GM12874 (cell line): ENCODE data around the gene MRPS34.

Experiments used
- TF ChIP-seq, protein P1 (sequence below): IDR thresholded peaks from 2 replicates; pipeline ENCODE4 v1.5.1; 2011; ENCODE audit warnings: low read depth, mild to moderate bottlenecking, control low read depth, low read length, moderate library complexity; ENCODE audit not compliant: insufficient read depth

The MRPS34 gene

DNA sequence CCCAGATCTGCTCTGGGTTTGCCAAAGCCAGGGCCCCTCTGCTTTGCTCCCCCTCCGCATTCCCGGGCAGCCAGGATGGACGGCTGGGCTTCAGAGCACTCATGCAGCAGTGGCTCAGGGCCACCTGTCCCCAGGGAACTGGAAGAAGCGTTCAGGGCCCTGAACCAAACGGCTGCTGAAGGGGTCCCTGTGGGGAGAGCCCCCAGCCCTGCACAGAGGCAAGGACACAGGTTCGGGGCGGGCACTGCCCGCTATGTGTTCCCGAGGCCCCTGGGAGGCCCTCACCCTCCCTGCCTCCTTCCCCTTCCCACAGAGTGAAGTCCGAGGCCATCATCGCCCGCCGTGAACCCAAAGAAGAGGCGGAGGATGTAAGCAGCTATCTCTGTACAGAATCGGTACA lies 12.0 kb downstream of the MRPS34 start:
- TF ChIP-seq, protein P1, sequence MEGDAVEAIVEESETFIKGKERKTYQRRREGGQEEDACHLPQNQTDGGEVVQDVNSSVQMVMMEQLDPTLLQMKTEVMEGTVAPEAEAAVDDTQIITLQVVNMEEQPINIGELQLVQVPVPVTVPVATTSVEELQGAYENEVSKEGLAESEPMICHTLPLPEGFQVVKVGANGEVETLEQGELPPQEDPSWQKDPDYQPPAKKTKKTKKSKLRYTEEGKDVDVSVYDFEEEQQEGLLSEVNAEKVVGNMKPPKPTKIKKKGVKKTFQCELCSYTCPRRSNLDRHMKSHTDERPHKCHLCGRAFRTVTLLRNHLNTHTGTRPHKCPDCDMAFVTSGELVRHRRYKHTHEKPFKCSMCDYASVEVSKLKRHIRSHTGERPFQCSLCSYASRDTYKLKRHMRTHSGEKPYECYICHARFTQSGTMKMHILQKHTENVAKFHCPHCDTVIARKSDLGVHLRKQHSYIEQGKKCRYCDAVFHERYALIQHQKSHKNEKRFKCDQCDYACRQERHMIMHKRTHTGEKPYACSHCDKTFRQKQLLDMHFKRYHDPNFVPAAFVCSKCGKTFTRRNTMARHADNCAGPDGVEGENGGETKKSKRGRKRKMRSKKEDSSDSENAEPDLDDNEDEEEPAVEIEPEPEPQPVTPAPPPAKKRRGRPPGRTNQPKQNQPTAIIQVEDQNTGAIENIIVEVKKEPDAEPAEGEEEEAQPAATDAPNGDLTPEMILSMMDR = no peak

DNA sequence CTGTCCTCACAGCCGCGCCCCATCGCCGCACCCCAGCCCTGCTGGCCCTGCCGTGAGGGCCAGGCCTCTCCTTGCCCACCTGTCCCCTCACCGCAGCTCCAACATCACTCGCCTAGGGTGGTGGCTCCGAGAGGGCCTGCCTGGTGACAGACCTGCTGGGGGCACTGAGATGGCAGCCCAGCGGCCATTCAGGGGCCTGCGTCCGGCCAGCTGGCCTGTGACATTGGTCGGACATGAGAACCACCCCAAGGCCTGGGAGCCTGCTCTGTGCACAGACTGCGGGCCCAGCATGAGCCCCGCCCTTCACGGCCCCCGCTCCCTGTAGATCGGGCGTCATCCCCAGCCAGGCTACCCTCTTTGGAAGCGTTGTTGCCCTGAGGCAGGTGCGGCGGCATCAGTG lies 13.4 kb downstream of the MRPS34 start:
- TF ChIP-seq, protein P1 = no peak

DNA sequence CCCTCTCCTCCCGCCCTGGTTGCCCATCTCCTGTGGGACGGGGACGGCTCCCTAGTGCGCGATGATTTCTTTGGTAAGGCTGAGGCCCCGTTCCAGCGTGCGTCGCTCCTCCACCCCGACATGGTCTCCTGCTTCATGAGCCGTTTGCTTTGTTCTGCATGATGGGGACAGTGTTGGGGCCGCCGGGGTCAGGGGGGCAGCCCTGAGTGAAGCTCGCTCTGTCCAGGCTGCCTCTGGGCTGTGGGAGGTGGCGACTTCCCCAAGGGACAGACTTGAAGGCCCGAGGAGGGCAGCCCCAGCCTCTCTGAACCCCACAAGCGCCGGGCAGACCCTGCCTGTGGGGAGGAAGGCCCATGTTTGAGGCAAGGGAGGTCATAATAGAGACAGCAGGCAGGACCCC lies 14.0 kb downstream of the MRPS34 start:
- TF ChIP-seq, protein P1 = no peak

DNA sequence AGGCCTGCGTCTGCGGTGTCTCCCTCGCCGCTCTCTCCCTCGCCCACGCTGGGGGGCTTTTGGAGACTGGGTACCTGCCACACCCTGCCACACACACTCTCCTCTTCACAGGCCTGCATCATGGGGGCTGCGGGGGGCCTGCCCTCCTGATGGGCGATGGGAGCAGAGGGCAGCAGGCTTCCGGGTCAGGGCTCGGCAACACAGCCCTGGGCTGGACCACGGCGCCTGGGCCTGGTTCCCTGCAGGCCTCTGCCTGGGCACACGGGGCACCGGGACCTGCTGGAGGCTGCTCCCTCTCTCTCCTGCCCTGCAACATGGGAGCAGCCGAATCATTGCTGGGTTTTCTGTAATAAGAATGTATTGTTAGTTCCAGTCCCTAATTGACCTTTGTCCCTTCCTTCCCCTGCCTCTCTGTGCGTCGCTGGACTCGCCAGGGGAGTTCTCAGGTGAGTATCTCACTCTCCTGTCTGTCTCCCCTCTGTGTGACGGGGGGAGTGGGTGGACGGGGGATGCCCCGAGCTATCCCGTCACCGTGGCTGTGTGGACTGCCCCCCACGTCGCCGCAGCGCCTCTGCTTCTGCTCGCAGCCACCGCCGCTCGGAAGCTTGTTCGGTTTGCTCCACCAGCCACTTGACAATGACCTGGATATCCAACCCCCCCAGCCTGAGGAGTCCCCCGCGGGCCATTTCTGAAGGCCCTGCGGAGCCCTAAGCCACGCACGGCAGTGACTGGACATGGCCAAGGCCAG lies 15.0 kb downstream of the MRPS34 start:
- TF ChIP-seq, protein P1 = no peak

DNA sequence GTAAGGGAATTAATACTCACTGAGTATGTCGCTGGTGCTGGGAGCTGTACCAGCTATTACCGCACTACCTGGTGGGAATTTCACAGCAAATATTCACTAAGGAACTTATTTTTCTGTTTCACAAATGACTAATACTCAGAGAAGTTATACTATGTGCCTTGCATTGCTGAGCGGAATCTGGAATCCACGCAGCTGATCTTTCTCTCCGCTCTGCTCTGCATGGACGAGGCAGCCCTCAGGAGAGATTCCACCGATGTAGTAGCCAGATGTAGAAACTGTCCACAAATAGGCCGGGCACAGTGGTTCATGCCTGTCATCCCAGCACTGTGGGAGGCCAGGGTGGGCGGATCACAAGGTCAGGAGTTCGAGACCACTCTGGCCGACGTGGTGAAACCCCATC lies 18.7 kb downstream of the MRPS34 start:
- TF ChIP-seq, protein P1 = no peak

DNA sequence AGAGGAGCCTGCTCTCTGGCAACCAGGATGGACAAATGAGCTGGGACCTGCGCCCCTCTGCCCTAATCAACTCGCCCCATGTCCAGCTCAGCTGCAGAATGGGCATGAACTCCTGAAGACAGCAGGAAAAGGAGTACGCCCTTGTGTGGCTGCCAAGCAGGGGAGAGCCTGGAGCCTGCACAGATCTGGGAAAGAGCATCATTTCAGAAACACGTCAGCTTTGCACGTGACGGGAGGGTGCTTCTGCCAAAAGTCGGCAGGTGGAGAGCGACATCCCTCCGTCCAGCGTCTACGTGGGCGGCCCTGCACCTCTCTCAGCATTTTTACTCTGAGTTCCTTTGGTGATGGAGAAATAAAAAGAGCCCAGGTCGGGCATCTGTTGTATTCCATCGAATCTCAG lies 20.1 kb downstream of the MRPS34 start:
- TF ChIP-seq, protein P1 = no peak

DNA sequence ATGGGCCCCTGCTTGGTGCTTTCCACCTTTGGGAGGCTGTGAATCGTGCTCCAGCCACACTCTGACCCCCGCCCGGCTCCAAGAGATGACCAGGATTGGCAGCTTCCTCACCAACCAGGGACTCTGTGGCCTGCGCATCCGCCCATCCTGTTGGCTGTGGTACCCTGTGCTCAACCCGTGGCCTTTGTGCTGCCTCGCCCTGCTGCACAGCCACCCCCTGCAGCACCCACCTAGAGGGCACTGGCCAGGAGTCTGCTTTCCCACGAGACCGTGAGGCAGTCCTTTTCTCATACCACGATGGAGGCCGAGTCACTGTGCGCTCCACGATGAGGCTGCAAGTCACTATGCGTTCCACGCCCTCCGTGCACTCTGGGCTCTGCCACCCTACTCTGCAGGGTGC lies 21.0 kb downstream of the MRPS34 start:
- TF ChIP-seq, protein P1 = no peak
